HepG2 (cell line): ENCODE measurements around the gene SSH3. TPM values are rescaled to one million over a fixed set of nuclear protein-coding genes. Genes with fewer than 3 reads are reported as not detected.

Experiments used
- CAMTA2 ChIP-seq: sonication (generic); formaldehyde crosslinking; IDR thresholded peaks from 2 replicates; pipeline ENCODE4 v1.4.0; 2020; ENCODE audit warnings: mild to moderate bottlenecking, missing genetic modification reagents, borderline replicate concordance
- ETS1 ChIP-seq: sonication (generic); formaldehyde crosslinking; IDR thresholded peaks from 2 replicates; pipeline ENCODE4 v1.4.0; 2020; ENCODE audit warnings: missing genetic modification reagents
- FOXP1 ChIP-seq, 2 experiments: fragments of 450-650 bp in 1 of 2; IDR thresholded peaks; 2 replicates each; pipeline ENCODE4 v1.6.1; 2017 to 2018; ENCODE audit warnings: antibody characterized with exemption in 1 of 2
- GATAD1 ChIP-seq: IDR thresholded peaks from 2 replicates; pipeline ENCODE4 v1.6.1; 2016; ENCODE audit warnings: missing genetic modification reagents, missing compliant biosample characterization
- GZF1 ChIP-seq: sonication (generic); formaldehyde crosslinking; IDR thresholded peaks from 2 replicates; pipeline ENCODE4 v1.5.1; 2020; ENCODE audit warnings: mild to moderate bottlenecking, missing genetic modification reagents
- HNF1A ChIP-seq, 2 experiments: sonication (generic) in 1 of 2; formaldehyde crosslinking in 1 of 2; IDR thresholded peaks; 2 replicates each; pipeline versions ENCODE4 v1.4.0 to v1.6.1; 2016 to 2020; ENCODE audit warnings: borderline replicate concordance in 1 of 2, low read depth in 1 of 2, mild to moderate bottlenecking in 1 of 2, missing genetic modification reagents in 1 of 2
- IRF1 ChIP-seq: sonication (generic); formaldehyde crosslinking; IDR thresholded peaks from 2 replicates; pipeline ENCODE4 v1.4.0; 2020; ENCODE audit warnings: low read depth, mild to moderate bottlenecking, missing genetic modification reagents
- SRF ChIP-seq: IDR thresholded peaks from 2 replicates; pipeline ENCODE4 v1.6.1; 2011; ENCODE audit warnings: mild to moderate bottlenecking, low read depth, low read length, moderate library complexity
- SYNCRIP ChIP-seq: fragments of 200-400 bp; formaldehyde crosslinking; IDR thresholded peaks from 2 replicates; pipeline ENCODE4 v1.6.1; 2018; ENCODE audit warnings: mild to moderate bottlenecking, low read depth, low read length; ENCODE audit not compliant: insufficient read depth
- TFE3 ChIP-seq: IDR thresholded peaks from 2 replicates; pipeline ENCODE4 v1.6.1; 2016
- ZBTB37 ChIP-seq: sonication (generic); formaldehyde crosslinking; IDR thresholded peaks from 2 replicates; pipeline ENCODE4 v1.4.0; 2020; ENCODE audit warnings: mild to moderate bottlenecking, missing genetic modification reagents
- ZNF138 ChIP-seq: sonication (generic); formaldehyde crosslinking; IDR thresholded peaks from 2 replicates; pipeline ENCODE4 v1.5.0; 2020; ENCODE audit warnings: mild to moderate bottlenecking, low read depth, missing genetic modification reagents
- ZNF260 ChIP-seq: sonication (generic); formaldehyde crosslinking; IDR thresholded peaks from 2 replicates; pipeline ENCODE4 v1.4.0; 2020; ENCODE audit warnings: missing genetic modification reagents, low read depth, mild to moderate bottlenecking, borderline replicate concordance
- ZNF597 ChIP-seq: sonication (generic); formaldehyde crosslinking; IDR thresholded peaks from 2 replicates; pipeline ENCODE4 v1.5.0; 2020; ENCODE audit warnings: missing genetic modification reagents
- ZNF660 ChIP-seq: sonication (generic); formaldehyde crosslinking; IDR thresholded peaks from 2 replicates; pipeline ENCODE4 v1.5.1; 2020; ENCODE audit warnings: mild to moderate bottlenecking, low read depth, missing genetic modification reagents, borderline replicate concordance
- ZNF678 ChIP-seq: sonication (generic); formaldehyde crosslinking; IDR thresholded peaks from 2 replicates; pipeline ENCODE4 v1.4.0; 2020; ENCODE audit warnings: mild to moderate bottlenecking, missing genetic modification reagents
- ZNF772 ChIP-seq: sonication (generic); formaldehyde crosslinking; IDR thresholded peaks from 2 replicates; pipeline ENCODE4 v1.5.0; 2020; ENCODE audit warnings: mild to moderate bottlenecking, missing genetic modification reagents
- ZNF781 ChIP-seq: sonication (generic); formaldehyde crosslinking; IDR thresholded peaks from 2 replicates; pipeline ENCODE4 v1.5.1; 2020; ENCODE audit warnings: borderline replicate concordance, mild to moderate bottlenecking, missing genetic modification reagents; ENCODE audit errors: not compliant biosample characterization
- polyA plus RNA-seq, 8 experiments: library from polyadenylated mRNA; depleted of rRNA in 3 of 8; stranded (reverse) in 7 of 8; unstranded in 1 of 8; fragments of >200 nt; fragmentation: Illumina TruSeq in 4 of 8; extraction: Trizol in 4 of 8; gene quantifications; 2 replicates each; pipeline versions ENCODE4 v1.2.1 to v1.2.3, GENCODE V29; 2011 to 2016; ENCODE audit warnings: low read depth in 4 of 8, missing spikeins in 1 of 8, mixed read lengths in 1 of 8; ENCODE audit not compliant: insufficient read depth in 1 of 8
- total RNA-seq, 5 experiments: library from RNA; depleted of rRNA; stranded (reverse); fragments of >200 nt; fragmentation: Illumina TruSeq; extraction: Trizol; gene quantifications; 2 replicates each; pipeline ENCODE4 v1.2.3, GENCODE V29; 2016; ENCODE audit warnings: low read depth in 1 of 5

The SSH3 gene
- total and polyA plus RNA-seq, 2 of the 13 experiments (the other 11 are each of a cell fraction or from before 2014, with no cell fraction given), result 12.4 to 18.8 TPM

- TF ChIP-seq ETS1 (CRISPR knock-in tag) (no peak), TFE3 (CRISPR knock-in tag) (peak; percentile 10; the same call in 1 of the 2 replicates), ZNF138 (CRISPR knock-in tag) (no peak), HNF1A (IDR thresholded peaks at IDR 0.05; ENCODE audit: low read depth) (no peak), HNF1A (CRISPR knock-in tag; IDR thresholded peaks at IDR 0.05; ENCODE audit: borderline replicate concordance) (no peak), ZBTB37 (CRISPR knock-in tag) (no peak), IRF1 (CRISPR knock-in tag) (no peak), SYNCRIP (no peak), ZNF660 (CRISPR knock-in tag) (no peak), ZNF260 (CRISPR knock-in tag) (no peak), GZF1 (no peak), FOXP1 (IDR thresholded peaks at IDR 0.05) (no peak), FOXP1 (CRISPR knock-in tag; IDR thresholded peaks at IDR 0.05) (no peak), ZNF597 (CRISPR knock-in tag) (no peak), CAMTA2 (CRISPR knock-in tag) (peak; percentile 98), ZNF781 (CRISPR knock-in tag) (peak; percentile 41), SRF (no peak), ZNF678 (CRISPR knock-in tag) (no peak), ZNF772 (CRISPR knock-in tag) (peak; percentile 85; the same call in 1 of the 2 replicates), GATAD1 (CRISPR knock-in tag) (peak; percentile 80)
Measured at GRCh38 chr11:67317205-67317887, 14.0 kb downstream of the SSH3 start (continued).
